ENCODE measurements around the gene HRCT1.
"Not testable (repeated sequence)": the region's sequence is repeated elsewhere in the genome, so short reads cannot be mapped to it uniquely, and the experiment has no call there.

Gene HRCT1

DNA sequence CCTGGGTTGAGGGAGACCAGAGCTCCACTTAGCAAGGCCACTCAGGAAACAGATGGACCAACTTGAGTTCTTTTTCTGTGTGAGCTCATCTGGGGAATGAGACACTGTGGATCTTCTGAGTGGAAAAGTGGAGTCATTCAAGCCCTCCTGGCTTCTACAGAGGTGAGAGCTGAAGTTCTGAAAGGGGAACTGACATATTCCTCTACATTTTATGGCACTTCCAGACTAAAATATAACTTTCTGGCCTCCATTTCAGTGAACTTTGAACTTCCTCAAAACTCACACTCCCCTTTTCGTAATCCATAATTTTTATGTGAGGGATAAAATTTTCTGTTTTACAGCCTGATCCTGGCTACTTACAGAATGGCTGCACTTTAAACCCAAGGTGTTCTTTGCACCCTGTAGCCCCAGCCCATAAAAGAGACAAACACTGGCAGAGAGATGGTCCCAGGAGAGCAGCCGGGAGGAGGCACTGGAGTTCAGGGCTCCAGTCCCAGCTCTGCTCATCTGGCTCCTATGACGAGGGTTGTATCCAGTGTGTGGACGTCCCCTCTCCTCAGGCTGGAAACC, 14.1 kb downstream of the HRCT1 start:
- Histone ChIP-seq H3K4me1 (ENCODE audit: control insufficient read depth, insufficient read depth, low read length) (peaks cover 29% of the 10 kb centered on the region), H3K9ac (ENCODE audit: low read depth, low read length) (no peak overlapping the region), H3K4me2 (ENCODE audit: low read length) (no peak overlapping the region), H3K9me3 (replicated peaks; ENCODE audit: low read length) (no peaks in the 10 kb centered on the region), H3K27me3 (ENCODE audit: control insufficient read depth, insufficient read depth, low read length) (no peaks in the 10 kb centered on the region), H3K36me3 (ENCODE audit: insufficient read depth, low read length) (no peaks in the 10 kb centered on the region), H3K4me3 (ENCODE audit: low read length) (no peak overlapping the region)

GRCh38 chr9:35923598-35923926, 17.6 kb downstream of the HRCT1 start:
- Histone ChIP-seq H3K9ac (ENCODE audit: low read depth, low read length) (peak overlapping the region; percentile 85), H3K4me3 (ENCODE audit: low read length) (peak overlapping the region; percentile 23)

DNA sequence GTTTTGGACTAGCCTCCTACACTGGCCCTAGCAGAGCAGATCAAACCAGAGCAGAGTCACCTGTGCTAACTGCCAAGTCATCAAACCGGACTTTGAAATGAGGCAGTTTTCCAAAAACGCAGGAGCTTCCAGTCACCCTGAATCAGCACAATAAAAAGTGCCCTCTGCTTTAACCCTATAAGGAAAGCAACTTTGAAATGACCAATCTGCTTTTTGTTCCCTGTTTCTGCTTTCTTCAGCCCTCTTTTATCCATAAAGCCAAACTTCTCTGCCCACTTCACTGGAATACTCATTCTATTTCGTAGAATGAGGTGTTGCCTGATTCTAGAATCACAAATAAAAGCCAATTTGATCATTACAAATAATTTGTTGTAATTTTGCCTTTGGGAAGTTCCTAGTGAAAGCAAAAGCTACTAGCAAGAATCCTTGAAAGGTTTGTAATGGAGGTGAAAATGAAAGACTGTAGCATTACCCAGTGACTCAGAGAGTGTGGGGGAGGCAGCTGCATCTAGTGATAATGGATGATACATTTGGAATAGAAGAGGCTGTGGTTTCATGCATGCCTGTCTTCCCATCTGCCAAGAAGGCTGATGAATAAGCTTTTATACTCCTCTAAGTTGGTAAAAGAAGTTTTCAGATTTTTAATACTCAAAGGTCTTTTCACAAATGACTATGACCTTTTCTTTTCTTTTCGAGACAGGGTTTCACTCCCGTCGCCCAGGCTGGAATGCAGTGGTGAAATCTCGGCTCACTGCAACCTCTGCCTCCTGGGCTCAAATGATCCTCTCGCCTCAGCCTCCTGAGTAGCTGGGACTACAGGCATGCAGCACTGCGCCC, 18.1 kb downstream of the HRCT1 start:
- H3K27me3 ChIP-seq (ENCODE audit: control insufficient read depth, insufficient read depth, low read length): no peaks in the 10 kb centered on the region
- H3K4me3 ChIP-seq (ENCODE audit: low read length): peak overlapping the region; percentile 58
- no peaks in the 10 kb centered on the region for H3K9me3 ChIP-seq (replicated peaks; ENCODE audit: low read length)
- H3K9ac ChIP-seq (ENCODE audit: low read depth, low read length): peak overlapping the region; percentile 85
- H3K4me1 ChIP-seq (ENCODE audit: control insufficient read depth, insufficient read depth, low read length): peaks cover 50% of the 10 kb centered on the region
- H3K4me2 ChIP-seq (ENCODE audit: low read length): peak overlapping the region; percentile 82
- H3K36me3 ChIP-seq (ENCODE audit: insufficient read depth, low read length): no peaks in the 10 kb centered on the region

More at GRCh38 chr9:35923598-35923926, 17.6 kb downstream of the HRCT1 start:
- Histone ChIP-seq H3K27me3 (ENCODE audit: control insufficient read depth, insufficient read depth, low read length) (no peaks in the 10 kb centered on the region), H3K9me3 (replicated peaks; ENCODE audit: low read length) (no peaks in the 10 kb centered on the region), H3K4me2 (ENCODE audit: low read length) (peak overlapping the region; percentile 82), H3K36me3 (ENCODE audit: insufficient read depth, low read length) (no peaks in the 10 kb centered on the region), H3K4me1 (ENCODE audit: control insufficient read depth, insufficient read depth, low read length) (peaks cover 49% of the 10 kb centered on the region)

- H3K4me3 ChIP-seq (ENCODE audit: low read length): no peak overlapping the region
- no peak overlapping the region for H3K4me2 ChIP-seq (ENCODE audit: low read length)
- H3K9ac ChIP-seq (ENCODE audit: low read depth, low read length): peak overlapping the region; percentile 9
- H3K36me3 ChIP-seq (ENCODE audit: insufficient read depth, low read length): no peaks in the 10 kb centered on the region
- no peaks in the 10 kb centered on the region for H3K27me3 ChIP-seq (ENCODE audit: control insufficient read depth, insufficient read depth, low read length)
- H3K9me3 ChIP-seq (replicated peaks; ENCODE audit: low read length): no peaks in the 10 kb centered on the region
- peaks cover 63% of the 10 kb centered on the region for H3K4me1 ChIP-seq (ENCODE audit: control insufficient read depth, insufficient read depth, low read length)
Measured at GRCh38 chr9:35928591-35929452, 22.8 kb downstream of the HRCT1 start.

GRCh38 chr9:35929453-35929718, 23.4 kb downstream of the HRCT1 start:
- no peaks in the 10 kb centered on the region for H3K9me3 ChIP-seq (replicated peaks; ENCODE audit: low read length)
- no peak overlapping the region for H3K4me2 ChIP-seq (ENCODE audit: low read length)
- H3K36me3 ChIP-seq (ENCODE audit: insufficient read depth, low read length): no peaks in the 10 kb centered on the region

DNA sequence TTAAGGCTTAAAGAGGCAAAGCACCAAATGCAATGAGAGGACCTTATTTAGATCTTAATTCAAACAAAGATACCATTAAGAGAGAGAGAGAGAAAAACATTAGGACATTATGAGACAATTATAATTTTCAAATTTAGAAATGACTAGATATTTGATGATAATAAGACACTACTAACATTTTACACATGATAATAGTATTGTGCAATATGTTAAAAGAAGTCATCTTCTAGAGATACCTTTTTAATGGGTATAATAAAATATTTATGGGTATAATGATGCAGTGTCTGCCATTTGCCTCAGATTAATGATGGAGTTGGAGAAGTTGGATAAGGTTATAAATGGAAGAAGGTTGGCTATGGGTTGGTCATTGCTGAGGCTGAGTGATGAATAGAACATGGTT, 24.5 kb downstream of the HRCT1 start:
- H3K36me3 ChIP-seq (ENCODE audit: insufficient read depth, low read length): no peaks in the 10 kb centered on the region
- no peak overlapping the region for H3K4me3 ChIP-seq (ENCODE audit: low read length)
- H3K27me3 ChIP-seq (ENCODE audit: control insufficient read depth, insufficient read depth, low read length): no peaks in the 10 kb centered on the region

More at GRCh38 chr9:35929453-35929718, 23.4 kb downstream of the HRCT1 start:
- Histone ChIP-seq H3K4me1 (ENCODE audit: control insufficient read depth, insufficient read depth, low read length) (peaks cover 63% of the 10 kb centered on the region), H3K9ac (ENCODE audit: low read depth, low read length) (peak overlapping the region; percentile 9), H3K4me3 (ENCODE audit: low read length) (no peak overlapping the region), H3K27me3 (ENCODE audit: control insufficient read depth, insufficient read depth, low read length) (no peaks in the 10 kb centered on the region)

DNA sequence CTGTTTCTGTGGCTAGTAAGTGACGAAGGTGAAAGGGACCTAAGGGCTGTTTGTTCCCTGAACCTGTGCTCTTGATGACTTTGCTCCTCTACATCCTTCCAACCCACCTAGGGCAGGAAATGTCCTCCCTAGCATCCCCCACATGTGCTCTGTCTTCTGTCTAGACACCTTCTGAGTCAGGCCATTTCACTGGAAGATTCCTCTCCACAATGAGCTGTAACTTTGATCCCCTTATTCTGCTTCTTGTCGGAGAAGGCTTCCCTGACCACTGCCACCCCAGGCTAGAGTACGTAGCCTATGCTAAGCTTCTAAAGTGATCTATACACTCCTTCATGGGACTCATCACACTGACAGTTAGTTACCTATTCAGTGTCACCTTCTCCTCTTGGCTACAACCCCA, 25.0 kb downstream of the HRCT1 start:
- Histone ChIP-seq H3K9me3 (replicated peaks; ENCODE audit: low read length) (no peaks in the 10 kb centered on the region), H3K4me1 (ENCODE audit: control insufficient read depth, insufficient read depth, low read length) (peaks cover 59% of the 10 kb centered on the region), H3K4me3 (ENCODE audit: low read length) (no peak overlapping the region), H3K36me3 (ENCODE audit: insufficient read depth, low read length) (no peaks in the 10 kb centered on the region), H3K27me3 (ENCODE audit: control insufficient read depth, insufficient read depth, low read length) (no peaks in the 10 kb centered on the region), H3K9ac (ENCODE audit: low read depth, low read length) (no peak overlapping the region), H3K4me2 (ENCODE audit: low read length) (no peak overlapping the region)

More for the DNA sequence above, 24.5 kb downstream of the HRCT1 start:
- H3K9ac ChIP-seq (ENCODE audit: low read depth, low read length): no peak overlapping the region
- H3K9me3 ChIP-seq (replicated peaks; ENCODE audit: low read length): no peaks in the 10 kb centered on the region
- no peak overlapping the region for H3K4me2 ChIP-seq (ENCODE audit: low read length)
- peaks cover 58% of the 10 kb centered on the region for H3K4me1 ChIP-seq (ENCODE audit: control insufficient read depth, insufficient read depth, low read length)

DNA sequence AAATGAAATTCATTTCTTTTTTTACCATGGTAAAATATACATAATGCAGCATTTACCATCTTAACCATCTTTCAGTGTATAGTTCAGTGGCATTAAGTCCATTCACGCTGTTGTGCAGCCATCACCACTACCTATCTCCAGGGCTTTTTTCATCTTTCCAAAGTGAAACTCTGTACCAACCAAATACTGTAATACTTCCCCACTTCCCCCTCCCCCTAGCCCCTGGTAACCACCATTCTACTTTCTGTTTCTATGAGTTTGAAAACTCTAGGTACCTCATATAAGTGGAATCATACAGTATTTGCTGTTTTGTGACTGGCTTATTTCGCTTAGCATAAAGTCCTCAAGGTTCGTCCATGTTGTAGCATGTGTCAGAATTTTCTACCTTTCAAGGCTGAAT, 26.7 kb downstream of the HRCT1 start:
- Histone ChIP-seq H3K4me3 (ENCODE audit: low read length) (no peak overlapping the region), H3K9me3 (replicated peaks; ENCODE audit: low read length) (peaks cover 5% of the 10 kb centered on the region), H3K9ac (ENCODE audit: low read depth, low read length) (no peak overlapping the region), H3K27me3 (ENCODE audit: control insufficient read depth, insufficient read depth, low read length) (no peaks in the 10 kb centered on the region), H3K36me3 (ENCODE audit: insufficient read depth, low read length) (no peaks in the 10 kb centered on the region), H3K4me2 (ENCODE audit: low read length) (no peak overlapping the region), H3K4me1 (ENCODE audit: control insufficient read depth, insufficient read depth, low read length) (peaks cover 72% of the 10 kb centered on the region)

DNA sequence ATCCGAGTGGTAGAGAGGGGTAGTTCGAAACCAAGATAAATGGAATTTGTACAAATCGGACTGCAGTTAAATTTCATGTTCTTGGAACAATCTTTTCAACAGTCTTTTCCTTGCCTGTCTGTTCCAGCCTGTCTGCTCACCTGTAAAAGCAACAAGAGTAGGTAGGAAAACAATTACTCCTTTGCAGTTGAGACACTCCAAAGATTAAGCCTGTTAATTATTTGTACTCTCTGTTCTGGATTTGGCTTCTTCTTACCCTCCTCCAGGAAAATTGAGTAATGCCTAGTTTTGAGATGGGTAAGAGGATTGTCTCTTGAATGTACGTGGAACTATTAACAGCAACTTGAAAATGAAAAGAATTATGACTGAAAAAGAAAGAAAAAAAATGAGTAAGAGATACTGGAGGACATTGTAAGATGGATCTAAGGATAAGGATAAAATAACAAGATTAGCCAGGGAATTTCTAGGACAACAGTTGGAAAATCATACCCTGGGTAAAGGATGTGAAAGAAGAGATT, 27.6 kb downstream of the HRCT1 start:
- Histone ChIP-seq H3K9ac (ENCODE audit: low read depth, low read length) (peak overlapping the region; percentile 23), H3K4me2 (ENCODE audit: low read length) (no peak overlapping the region), H3K9me3 (replicated peaks; ENCODE audit: low read length) (peaks cover 5% of the 10 kb centered on the region), H3K36me3 (ENCODE audit: insufficient read depth, low read length) (no peaks in the 10 kb centered on the region), H3K4me1 (ENCODE audit: control insufficient read depth, insufficient read depth, low read length) (peaks cover 63% of the 10 kb centered on the region), H3K27me3 (ENCODE audit: control insufficient read depth, insufficient read depth, low read length) (no peaks in the 10 kb centered on the region), H3K4me3 (ENCODE audit: low read length) (no peak overlapping the region)

DNA sequence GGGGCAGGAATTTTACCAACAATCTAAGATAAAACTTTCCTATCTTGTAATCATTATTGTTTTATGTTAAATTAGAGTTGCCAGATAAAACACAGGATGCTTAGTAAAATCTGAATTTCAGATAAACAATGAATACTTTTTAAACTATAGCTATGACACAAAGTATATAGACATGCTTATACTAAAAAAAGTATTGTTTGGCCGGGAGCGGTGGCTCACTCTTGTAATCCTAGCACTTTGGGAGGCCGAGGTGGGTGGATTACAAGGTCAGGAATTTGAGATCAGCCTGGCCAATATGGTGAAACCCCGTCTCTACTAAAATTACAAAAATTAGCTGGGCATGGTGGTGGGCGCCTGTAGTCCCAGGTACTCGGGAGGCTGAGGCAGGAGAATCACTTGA, 28.1 kb downstream of the HRCT1 start:
- H3K4me3 ChIP-seq (ENCODE audit: low read length); H3K36me3 ChIP-seq (ENCODE audit: insufficient read depth, low read length): not testable (repeated sequence)

GRCh38 chr9:35935261-35935660, 29.3 kb downstream of the HRCT1 start:
- Histone ChIP-seq H3K27me3 (ENCODE audit: control insufficient read depth, insufficient read depth, low read length) (no peaks in the 10 kb centered on the region), H3K4me3 (ENCODE audit: low read length) (no peak overlapping the region), H3K9ac (ENCODE audit: low read depth, low read length) (peak overlapping the region; percentile 69), H3K4me1 (ENCODE audit: control insufficient read depth, insufficient read depth, low read length) (peaks cover 51% of the 10 kb centered on the region), H3K9me3 (replicated peaks; ENCODE audit: low read length) (peaks cover 5% of the 10 kb centered on the region), H3K36me3 (ENCODE audit: insufficient read depth, low read length) (no peaks in the 10 kb centered on the region), H3K4me2 (ENCODE audit: low read length) (no peak overlapping the region)

More for the DNA sequence above, 28.1 kb downstream of the HRCT1 start:
- Histone ChIP-seq H3K4me1 (ENCODE audit: control insufficient read depth, insufficient read depth, low read length) (peaks cover 59% of the 10 kb centered on the region), H3K9ac (ENCODE audit: low read depth, low read length) (peak overlapping the region; percentile 23)
- not testable (repeated sequence) for H3K4me2 ChIP-seq (ENCODE audit: low read length); H3K9me3 ChIP-seq (replicated peaks; ENCODE audit: low read length); H3K27me3 ChIP-seq (ENCODE audit: control insufficient read depth, insufficient read depth, low read length)
